AG08396 (cell line): Measurements from ENCODE around the gene GPSM1.

Source experiments
- DNase-seq: peaks from one replicate; pipeline ENCODE4 v3.0.0; 2012; ENCODE audit warnings: low spot score, mixed read lengths

GPSM1 gene, protein sequence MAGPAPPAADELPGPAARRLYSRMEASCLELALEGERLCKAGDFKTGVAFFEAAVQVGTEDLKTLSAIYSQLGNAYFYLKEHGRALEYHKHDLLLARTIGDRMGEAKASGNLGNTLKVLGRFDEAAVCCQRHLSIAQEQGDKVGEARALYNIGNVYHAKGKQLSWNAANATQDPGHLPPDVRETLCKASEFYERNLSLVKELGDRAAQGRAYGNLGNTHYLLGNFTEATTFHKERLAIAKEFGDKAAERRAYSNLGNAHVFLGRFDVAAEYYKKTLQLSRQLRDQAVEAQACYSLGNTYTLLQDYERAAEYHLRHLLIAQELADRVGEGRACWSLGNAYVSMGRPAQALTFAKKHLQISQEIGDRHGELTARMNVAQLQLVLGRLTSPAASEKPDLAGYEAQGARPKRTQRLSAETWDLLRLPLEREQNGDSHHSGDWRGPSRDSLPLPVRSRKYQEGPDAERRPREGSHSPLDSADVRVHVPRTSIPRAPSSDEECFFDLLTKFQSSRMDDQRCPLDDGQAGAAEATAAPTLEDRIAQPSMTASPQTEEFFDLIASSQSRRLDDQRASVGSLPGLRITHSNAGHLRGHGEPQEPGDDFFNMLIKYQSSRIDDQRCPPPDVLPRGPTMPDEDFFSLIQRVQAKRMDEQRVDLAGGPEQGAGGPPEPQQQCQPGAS

DNA sequence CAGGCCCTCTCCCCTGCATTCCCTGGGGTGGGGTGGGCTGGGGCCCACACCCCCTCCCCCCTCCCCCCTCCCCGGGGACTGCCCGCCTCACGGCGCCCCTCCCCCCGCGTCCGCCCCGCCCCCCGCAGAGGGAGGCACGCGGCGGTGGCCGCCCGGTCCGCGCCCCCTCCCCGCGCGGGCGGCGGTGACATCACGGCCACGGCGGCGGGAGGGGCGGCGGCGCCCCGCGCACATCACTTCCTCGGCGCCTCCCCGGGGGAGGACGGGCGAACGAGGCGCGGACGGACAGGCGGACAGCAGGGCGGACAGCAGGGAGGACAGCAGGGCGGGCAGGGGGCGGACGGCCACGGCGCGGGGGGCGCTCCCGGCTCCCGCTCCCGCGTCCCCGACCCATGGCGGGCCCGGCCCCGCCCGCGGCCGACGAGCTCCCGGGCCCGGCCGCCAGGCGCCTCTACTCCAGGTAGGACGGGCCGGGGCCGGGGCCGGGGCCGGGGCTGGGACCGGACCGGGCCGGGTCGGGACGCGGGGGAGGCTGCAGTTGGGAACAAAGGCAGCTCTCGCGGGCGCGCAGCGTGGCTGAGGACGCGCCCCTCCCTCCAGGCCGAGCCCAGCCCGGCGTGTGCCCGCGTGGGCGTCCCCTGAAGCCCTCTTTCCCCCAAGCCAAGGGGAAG lies at the start of gene GPSM1:
GPSM1 (plus strand) TSS at position 236 of the 671 bp plus-strand sequence; CDS start at position 393, 157 bp downstream.
- peak; percentile 90 for DNase-seq

DNA sequence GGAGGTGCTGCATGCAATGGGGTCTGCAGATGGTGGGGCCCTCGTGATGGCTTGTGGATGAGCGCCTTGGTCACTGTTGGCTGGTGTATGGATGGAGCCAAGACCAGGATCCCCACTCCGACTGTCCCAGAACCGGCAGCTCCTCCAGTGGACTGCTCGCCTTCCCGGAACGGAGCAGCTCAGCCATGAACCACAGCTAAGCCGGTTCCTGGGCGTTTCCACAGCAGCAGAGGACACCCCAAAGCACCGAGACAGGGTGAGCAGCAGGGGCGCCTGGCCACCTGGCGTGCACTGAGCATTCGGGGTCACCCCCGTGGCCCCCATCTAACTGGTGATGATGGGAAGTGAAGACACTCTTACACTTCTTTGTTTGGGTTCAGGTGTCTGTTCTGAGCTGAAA lies 49.6 kb upstream of the GPSM1 start:
- DNase-seq = no peak

DNA sequence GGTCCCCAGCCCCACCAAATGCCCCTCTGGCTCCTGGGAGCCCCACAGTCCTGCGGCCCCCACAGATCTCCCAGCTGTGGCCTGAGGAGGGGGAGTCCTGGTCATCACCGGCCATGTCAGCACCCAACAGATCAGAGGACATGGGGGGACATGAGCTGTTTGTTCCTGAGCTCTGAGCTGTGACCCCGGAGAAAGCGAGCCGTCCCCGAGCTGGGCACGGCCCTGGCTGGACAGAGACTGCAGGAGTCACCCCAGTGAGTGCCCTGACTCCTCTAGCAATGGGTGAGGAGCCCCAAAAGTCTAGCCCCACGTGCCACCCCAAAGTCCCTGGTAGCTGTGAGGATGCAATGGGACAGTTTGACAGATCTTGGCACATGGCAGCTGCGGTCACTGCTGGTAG lies 49.1 kb upstream of the GPSM1 start:
- DNase-seq = no peak

DNA sequence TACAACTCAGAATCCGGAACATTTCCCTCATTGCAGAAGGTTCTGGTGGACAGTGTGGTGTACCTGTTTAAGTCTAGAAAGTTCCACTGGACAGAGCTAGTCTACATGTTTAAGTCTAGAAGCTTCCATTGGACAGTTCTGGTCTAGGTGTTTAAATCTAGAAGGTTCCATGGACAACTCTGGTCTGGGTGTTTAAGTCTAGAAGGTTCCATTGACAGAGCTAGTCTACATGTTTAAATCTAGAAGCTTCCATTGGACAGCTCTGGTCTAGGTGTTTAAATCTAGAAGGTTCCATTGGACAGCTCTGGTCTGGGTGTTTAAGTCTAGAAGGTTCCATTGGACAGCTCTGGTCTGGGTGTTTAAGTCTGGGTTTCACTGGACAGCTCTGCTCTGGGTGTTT lies 48.4 kb upstream of the GPSM1 start:
- no peak for DNase-seq

DNA sequence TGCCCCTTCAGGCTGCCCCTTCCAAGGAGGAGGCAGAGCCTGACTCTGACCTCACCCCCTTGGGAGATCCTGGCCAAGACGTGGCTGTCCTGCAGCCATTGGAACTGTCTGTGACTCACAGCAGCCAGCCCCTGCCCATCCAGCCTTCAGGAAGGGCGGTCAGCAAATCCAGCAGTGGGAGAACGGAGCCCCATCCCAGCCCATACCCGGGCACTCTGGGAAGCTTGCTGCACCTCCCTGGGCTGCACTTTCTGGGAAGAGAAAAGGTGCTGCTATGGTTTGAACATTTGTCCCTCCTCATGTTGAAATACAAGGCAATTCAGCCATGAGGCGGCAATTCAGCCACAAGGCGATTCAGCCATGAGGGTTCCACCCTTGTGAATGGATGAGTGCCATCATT lies 47.9 kb upstream of the GPSM1 start:
- no peak for DNase-seq

DNA sequence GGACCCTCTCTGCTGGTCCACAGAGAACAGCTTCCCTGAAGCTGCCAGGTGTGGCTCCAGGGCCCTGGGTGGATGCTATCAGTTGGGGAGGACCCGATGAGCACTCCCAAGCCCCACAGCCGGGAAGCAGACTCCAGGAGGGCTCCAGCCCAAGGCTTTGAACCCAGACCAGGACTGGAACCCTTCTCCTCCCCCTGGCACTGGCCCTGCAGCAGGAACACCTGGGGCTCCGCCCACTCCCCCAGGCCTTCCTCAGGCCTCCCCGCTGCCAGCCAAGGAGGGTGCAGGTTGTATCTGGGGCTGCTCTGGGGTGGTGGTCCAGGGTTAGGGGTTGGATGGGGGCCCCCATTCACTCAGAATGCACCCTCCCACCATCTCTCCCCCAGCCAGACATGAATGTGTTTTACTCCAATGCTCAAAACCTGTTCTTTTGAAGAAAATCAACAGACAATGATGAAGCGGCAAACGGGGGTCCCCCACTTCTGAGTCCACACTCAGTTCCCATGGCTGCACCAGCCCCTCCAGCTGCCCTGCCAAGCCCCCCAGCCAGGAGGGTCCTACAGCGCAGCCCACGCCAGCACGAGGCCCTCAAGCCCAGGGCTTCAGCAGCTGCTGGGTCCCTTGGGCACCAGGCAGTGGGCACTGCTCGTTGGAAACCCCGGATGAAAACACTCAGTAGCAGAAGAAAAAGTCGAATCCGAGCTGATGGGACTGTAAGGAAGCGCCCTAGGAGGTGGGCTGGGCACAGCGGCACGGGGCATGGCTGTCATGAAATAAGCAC lies 46.6 kb upstream of the GPSM1 start:
- DNase-seq = no peak

DNA sequence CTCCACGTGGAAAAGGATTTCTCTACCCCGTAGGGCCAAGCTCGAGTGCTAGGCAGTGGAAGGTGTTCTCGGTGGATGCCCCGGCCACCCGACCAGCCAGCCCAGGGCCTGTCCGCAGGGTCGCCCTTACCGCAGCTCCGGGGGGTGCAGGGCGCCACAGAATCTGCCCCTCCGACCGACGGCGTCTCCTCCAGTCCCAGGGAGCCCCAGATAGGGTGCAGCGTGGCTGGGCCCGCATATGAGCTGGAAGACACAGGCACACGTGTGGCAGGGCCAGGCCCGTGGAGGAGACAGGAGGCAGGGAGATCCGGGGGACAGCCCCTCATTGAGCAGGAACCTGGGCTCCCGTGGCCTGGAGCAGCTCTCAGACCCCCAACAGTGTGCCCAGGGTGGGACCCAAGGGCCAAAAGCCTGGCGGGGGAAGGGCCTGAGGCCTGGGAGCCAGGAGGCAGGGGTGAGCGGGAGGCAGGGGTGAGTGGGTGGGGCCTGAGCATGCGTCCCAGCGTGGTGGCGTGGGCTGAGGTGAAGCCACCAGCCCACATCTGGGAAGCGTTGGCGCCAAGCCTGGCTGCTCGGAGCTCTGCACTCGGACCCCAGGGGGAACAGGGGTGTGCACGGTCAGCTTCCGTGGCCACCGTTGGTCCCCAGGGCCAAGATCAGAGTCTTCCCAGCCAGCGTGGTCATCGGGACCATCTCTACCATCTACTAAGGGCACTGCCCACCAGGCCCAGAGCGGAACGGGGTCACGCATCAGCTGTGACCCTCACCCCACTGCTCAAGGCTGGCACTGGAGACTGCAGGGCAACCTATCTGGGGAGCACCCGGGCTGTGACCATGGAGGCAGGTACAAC lies 45.7 kb upstream of the GPSM1 start:
- DNase-seq = no peak

DNA sequence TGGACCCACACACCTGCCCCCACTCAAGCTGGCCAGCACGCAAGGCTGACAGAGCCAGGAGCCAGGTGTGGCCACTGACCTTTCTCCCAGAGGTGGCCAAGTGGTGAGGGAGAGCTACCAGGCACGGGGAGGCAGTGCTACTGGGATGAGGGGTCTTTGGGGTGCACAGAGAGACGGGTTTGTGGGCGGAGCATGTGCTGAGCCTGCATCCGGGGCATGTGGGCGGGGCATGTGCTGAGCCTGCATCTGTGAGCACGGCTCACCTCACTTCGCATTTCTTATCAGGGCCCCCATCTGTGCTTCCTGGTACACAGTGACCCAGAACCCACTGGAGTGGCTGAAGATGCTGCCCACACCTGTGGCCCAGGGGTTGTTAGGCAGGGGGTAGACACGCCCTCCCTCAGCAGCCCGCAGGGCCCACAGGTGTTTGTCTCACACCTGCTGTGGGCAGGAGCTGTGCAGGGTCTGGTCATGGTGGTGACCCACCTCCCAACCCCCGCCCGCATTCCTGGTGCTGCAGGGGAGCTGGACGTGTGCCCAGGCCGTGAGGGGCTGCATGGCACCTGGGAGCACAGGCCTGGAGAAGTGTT lies 45.0 kb upstream of the GPSM1 start:
- DNase-seq = no peak

DNA sequence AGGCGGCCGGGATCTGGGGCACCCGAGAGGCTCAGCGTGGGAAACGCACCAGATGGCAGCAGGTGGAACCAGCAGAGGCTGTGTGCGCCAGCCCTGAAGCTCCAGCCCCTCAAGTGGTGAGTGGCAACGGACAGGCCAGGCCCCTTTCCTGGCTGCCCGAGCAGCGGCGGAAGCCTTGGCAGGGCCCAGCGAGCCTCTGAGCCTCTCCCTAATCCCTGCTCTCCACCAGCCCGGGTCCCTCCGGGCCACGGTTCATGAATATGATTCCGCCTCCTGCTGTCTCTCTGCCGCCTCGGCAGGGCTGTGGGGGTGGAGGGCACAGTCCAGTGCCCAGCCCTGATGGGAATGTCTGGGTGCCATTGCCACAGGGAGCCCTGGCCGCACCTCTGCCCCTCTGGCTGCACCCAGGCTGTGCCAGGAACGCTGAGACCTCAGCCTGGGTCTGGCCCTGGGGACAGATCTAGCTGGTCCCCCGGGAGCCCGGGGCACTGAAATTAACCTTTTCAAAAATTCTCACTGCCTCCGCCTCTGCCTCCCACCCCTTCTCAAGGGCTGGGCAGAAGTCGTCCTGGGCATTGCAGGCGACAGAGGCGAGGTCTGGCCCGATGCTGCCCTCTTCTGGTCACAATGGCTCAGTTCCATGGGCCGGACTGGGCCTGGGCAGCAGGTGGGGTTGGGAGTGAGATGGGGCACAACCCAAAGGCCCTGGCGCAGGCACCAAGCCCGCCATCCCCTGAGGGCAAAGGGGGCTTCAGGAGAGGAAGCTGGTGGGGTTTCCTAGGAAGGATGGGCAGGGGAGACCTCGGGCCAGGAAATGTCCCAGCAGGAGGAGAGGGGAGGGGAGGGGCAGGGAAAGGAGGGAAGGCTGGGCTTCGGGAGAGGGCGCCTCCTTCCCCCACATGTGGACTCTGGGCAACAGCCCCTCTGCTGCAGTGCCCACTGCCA lies 43.8 kb upstream of the GPSM1 start:
- DNase-seq = peak; percentile 93

DNA sequence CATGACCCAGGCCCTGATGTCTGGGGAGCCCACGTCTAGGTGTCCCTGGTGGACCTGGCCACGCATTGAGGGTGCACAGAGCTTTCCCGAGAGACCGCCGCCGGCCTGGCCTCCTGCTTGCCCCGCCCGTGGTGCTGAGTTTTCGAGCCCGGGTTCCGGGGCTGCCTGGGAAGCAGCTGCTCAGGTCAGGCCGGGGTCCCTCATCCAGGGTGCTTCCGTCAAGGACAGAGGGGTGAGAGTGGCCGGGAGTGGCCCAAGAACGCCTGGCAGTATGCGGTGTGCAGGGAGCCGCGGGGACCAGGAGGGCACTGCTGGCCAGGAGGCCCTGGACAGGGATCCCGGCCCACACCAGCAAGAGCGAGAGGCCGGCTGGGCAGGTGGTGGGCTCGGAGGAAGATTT lies 43.0 kb upstream of the GPSM1 start:
- no peak for DNase-seq

DNA sequence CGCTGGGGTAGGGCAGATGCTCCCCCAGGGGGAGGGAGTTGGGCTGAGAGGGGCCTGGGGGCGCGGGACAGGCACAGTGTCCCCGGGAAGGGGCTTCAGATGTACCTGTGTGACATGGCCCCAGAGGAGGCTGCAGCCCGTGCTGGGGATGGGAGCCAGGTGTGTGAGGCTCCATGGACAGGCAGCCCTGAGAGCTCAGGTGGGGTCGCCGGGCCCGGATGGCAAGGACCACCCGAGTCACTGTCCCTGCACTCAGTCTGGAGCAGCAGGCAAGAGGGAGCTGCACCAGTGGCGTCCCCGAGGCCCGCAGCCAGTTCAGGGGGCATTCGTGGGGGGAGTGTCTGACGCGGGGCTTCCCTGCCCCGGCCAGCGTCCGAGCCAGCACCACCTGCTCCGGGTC lies 42.4 kb upstream of the GPSM1 start:
- no peak for DNase-seq

DNA sequence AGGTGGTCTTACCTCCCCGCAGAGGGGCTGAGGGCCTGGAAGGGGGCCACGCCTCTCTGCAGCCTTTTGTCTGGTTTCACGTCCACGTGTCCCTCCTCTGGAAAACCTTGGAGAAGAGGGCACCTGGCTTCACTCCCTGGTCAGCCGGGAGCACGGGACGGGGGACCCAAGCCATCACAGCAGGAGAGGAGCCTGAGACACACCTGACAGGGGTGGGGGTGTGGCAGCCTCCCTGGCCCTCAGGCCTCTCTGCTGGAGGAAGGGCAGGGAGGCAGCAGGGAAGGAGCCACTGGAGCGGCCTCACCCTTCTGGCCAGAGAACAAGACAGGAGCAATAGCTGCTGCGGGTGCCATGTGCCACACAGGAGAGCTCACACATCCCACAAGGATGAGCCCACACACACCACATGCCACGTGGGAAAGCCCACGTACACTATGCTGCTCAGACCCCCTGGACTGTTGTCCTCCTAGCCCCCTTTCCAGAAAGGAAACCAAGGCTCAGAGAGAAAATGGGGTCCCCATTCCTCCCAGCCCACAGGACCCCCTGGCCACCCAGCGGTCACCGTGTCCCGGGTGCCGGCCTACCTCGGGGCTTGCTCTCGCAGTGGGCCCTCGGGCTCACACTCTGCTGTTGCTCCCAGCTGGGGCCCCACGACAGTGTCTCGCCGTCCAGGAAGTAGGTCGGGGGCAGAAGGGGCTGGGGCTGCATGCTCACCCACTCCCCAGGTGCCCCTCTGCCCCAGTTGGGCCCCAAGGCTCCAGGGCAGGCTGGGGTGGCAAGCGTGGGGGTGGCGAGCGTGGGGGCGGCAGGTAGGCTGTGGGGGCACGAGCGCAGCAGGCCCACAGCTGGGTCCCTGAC lies 41.6 kb upstream of the GPSM1 start:
- DNase-seq = no peak

DNA sequence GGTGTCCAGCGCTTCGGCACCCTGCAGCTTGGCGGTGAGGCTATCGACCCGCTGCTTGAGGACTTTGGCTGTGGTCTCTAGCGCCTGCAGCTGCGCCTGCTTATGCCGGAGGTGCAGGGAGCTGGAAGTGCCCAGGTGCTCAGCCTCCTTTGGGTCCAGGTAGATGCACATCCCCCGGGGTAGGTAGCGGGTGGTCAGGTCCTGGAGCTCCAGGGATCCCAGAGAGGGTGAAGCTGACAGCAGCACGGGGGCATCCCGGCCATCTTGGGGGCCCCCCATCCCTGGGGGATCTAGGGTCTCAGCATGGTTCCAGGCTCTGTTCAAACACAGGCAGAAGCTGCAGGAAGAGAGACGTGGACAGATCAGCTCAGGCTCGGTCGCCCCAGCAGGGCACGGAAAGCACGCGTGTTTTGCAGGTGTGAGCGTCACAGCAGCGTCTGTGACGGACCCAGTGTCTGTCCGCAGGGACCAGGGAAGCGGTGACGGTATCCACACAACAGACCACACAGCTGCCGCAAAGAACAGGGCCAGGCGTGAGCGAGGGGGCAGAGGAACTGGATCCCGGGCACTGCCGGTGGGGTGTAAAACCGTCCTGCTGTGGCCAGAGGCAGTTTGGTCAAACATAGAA lies 40.9 kb upstream of the GPSM1 start:
- no peak for DNase-seq

DNA sequence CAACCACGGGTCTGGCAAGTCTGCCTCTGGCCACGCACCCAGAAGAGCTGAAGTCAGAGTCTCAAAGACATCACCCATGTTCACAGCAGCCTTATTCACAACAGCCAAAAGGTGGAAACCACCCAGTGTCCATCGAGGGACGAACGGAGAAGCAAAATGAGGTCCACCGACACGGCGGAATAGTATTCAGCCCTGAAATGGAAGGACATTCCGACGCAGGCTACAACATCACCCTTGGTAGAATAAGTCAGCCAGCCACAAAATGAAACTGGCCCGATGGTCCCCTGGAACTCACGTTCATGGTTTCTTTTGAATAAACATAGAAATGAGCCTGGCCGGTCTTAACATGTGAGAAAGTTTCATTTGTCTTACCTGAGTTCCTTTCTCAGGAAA lies 40.4 kb upstream of the GPSM1 start:
- DNase-seq = no peak

DNA sequence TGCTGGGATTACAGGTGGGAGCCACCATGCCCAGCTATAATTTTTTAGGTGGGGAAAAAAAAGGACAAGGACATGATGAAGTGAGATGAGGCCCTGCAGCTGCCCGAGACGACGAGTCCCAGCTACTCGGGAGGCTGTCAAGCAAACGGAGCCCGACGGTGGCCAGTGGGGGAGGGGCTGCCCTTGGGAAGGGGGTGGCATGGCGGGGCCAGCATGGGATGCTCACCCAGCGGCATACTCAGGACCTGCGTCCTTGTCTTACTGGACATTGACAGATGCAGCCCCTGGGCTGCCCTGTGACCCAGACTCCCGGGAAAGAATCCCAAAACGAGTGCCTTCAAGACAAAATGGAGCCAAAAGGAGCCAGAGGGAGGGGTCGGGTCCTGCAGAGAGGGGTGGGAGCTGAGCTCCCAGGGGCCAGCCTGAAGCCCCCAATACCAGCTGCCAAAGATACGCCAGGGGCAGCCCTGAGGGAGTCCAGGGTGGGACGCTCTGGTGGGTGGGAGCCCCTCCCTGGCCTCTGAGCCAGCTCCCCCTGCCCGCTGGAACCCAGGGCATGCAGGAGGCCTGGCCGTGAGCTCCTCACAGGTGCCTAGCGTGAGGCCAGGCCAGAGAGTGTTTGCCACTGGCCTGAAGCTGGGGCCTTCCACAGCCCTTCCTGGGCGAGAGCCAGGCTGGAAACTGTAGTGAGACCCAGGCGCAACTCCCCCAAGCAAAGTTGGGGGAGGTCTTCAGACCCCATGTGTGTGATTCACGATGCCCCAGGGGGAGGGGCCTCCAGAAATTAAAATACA lies 39.2 kb upstream of the GPSM1 start:
- no peak for DNase-seq

DNA sequence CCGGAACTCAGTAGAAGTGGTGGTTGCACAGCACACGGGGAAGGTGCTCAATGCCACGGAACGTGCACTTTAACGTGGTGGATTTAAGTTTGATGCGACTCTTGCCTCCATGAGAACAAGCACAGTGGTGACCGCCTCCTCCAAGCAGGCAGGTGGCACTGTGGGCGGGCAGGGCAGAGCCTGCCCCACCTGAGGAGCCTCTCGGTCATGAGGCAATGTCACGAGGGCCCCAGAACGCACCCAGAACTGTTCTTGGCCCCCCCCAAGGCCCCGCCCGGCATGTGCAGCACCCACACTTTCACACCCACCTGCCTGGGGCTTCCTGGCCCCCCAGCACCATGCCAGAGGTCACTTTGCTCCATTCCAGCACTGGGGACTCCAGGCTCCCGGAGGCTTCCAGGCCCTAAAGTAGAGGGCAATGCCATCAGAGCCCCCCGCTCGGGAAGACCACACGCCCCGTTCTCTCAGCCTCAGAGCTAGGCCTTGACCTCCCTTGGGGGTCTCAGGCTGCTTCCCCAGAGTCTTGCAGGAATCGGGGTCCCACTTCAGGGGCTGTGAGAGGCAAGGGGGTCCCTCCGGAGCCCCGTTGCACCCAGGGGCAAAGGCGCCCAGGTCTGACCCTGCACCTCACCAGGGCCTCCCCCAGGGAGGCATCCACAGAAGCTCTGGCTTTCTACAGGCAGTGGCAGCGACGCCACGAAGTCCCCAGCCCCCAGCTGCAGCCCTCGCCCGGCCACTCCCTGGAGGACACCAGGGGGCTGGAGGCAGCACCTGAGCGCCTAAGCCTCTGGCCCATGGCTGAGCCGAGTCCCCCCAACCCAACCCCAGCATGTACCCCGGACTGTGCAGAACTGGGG lies 37.5 kb upstream of the GPSM1 start:
- DNase-seq = no peak
